GM21447 (cell line): ENCODE data around the gene ZDHHC22.

ENCODE experiments used
- ATAC-seq: cut with Tn5 transposase; IDR thresholded peaks from one replicate; pipeline ENCODE4 v1.9.1; 2021; ENCODE audit not compliant: unreplicated experiment

The ZDHHC22 gene

DNA sequence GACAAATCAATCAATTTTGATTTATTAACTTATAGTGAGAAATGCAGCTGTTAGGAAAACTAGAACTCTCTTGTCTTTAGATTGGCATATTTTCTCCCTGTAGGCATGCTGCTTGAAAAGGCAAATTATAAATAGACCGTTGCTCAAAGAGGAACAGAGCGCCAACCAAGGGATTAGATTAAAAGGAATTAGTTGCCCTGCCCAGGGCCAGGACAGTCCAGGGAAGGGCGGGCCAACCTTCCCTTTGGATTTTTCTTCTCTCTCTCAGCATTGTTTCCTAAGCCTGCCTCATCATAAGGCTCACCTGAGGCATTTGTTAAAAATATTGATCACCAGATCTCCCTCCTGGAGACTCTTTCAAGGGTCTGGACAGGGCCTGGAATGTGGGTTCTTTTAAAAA, 34.9 kb downstream of the ZDHHC22 start:
- ATAC-seq, result no peak

DNA sequence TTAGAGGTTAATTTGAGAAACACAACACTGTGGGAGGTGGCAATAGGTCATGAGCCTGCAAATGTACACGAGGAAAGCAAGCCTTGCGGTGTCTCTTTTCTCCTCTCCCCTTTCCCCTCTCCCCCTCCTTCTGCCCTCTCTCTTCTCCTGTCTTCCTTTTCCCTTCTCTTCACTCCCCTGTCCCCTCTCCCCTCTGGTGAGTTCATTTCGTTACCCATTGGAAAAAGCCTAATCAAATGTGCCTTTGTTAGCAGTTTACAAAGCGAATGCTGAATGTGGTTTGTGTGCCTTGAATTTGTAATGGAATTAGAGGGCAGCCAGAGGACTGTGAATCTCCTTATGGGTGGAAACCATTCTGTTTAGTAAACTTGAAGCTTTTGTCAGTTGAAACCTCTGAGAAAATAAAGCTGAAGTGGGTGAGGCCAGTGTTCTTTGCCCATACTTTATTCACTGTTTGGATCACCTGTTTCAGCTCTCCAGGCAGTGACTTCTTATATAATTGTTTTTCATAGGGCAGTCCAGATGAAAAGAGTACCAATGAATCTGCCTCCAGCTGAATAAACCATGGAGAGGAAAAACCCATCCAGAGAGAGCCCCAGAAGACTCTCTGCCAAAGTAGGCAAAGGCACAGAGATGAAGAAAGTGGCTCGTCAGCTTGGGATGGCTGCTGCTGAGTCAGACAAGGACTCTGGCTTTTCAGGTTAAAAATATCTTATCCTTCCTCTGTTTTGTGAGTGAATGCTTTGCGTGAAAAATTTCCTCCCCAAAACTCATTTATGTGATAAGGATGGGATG, 36.2 kb downstream of the ZDHHC22 start:
- no peak for ATAC-seq

DNA sequence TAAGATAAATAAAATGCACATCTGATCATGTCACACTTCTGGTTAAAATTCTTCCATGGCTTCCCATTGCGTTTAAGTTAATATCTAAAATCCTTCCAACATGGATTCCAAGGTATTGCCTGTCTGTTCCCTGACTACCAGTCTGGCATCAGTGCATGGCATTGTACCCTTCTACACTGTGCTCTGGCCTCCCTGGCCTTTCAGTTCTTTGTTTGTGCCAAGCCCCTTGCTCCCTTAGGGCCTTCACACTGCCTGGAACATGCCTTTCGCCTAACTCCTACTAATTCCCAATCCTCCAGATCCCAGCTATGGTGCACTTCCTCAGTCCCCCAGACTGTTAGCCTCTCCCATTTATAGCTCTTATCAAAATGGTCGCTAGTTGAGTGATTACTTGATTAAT, 37.2 kb downstream of the ZDHHC22 start:
- ATAC-seq, result no peak

DNA sequence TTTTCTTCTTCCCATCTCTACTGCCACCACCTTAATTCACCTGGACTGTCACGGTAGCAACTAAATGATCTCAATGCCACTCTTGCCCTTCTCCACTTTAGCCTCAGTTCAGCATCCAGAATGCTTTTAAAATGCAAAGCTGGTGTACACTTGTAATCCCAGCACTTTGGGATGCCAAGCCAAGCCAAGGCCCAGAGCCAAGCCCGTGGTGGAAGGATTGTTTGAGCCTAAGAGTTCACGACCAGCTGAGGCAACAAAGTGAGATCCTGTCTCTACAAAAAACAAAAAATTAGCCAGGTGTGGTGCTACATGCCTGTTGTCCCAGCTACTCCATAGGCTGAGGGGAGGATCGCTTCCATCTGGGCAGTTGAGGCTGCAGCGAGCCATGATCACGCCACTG, 37.6 kb downstream of the ZDHHC22 start:
- ATAC-seq, result no peak

DNA sequence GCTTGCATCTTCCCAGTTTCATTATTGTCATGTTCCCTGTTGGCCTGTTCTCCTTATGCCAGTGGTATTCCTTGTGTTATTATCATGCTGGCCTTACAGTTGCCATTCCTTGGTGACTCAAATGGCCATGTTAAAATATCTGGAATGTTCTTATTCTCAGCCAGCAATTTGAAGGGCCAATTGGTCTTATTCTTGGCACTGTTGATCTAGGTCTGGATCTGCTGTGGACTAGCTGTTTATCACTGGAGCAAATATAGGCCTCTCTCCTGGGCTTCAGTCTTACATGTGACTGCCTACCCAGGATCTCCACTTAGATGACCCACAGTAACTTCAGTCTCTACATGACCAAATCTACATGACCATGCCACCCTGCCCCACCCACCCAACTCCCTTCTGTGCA, 38.1 kb downstream of the ZDHHC22 start:
- ATAC-seq, result no peak

DNA sequence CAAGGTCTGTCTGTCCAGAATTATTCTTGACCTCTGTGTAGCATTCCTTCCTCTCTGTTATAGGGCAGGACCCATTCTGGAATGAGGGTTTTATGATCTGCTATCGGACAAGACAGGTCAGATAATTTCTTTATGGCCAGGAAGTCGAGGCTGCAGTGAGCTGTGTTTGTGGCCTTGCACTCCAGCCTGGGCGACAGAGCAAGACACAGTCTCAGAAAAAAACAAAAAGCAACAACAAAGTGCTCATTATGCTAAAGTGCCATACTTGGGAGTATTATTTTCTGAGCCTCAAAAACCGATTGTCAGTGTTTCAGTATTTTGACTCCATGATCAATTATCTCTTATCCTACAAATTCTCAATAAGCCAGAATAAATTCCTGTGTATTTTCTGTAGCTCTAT, 39.4 kb downstream of the ZDHHC22 start:
- no peak for ATAC-seq

DNA sequence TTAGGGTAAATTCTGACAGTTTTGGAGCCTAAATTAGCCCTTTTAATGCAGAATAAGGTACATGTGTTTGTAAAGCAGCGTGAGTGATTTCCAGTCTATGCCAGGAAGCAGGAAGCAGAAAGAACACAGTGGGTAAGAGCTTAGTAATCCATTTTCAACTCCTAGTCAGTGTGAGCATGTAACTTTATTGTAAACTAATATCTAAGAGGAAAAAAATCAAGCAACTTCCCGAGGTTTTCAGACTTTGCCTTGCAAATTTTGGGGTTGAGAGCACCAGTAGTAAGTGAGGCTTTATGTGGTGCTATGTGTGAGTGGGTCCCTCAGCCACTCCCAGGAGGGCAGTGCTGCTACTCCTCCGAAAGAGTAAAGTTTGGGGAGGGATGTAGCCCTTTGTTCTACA, 40.6 kb downstream of the ZDHHC22 start:
- ATAC-seq, result no peak

DNA sequence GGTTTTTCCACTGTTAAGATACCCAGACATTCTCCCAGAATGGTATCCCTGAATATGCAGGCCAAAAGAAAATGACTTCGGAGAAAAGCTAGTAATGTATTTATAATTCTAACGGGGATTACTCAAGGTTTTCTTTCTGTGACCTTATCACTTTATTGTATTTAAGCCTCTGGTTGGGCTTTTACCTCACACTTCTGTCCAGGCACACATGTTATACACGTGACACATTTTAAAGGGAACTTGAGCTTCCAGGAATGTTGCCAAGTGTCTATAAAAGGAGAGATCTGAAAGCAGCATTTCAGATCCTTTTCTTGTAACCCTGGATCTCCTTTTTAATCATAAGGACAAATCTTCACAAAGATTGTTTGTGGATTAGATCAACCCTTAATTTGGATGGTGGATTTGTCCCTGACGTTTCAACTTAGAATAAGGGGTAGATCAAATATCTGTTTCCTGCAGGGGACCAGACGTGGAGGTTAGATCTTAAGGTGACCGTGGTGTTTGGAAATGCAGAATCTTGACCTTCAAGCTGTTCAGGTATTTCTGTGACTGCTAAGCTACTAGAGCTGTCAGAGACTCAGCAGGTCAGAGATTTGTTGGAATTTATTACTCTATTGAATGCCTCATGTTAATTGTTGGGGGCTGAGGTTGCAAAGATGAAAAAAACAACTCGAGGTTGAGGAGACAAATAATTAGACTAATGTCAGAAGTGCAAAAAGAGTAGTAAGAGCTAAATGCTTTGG, 42.0 kb downstream of the ZDHHC22 start:
- no peak for ATAC-seq

DNA sequence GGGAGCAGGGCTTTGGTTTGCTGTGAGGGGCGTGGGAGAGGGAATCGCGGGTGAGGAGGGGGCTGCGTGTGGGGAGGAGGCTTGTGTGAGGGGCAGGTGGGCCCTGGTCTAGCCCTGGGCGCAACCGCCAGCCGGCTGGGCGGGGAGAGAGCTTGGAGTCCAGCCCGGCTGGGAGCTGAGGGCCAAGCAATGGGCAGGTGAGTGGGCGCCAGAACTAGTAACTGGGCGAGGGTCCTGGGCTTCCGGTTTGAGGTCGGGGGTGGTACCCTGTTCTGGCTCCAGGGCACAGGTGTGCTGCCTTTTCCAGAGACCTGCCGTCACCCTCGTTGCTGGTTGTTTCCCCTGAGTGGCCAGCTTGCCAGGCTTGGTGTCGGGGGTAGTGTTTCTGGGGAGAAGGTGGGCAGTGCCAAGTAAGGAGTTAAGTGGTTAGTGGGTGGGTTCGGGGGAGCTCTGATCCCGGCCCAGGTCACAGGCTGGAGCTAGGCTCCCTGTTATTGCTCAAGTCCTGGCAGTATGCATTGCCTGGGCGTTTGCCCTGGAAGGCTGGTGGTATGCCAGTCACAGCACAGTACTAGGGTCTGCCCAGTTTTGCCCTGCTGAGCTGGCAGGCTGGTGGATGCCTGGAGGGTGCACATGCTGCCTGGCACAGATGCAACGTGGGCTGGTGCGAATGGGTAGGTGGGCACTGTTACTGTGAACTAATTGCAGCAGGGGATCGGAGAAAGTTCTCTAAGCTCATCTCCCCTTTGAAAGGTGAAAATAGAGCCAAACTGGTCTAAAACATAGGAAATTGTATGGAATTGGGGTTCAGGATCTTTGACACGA, 42.9 kb downstream of the ZDHHC22 start:
- no peak for ATAC-seq

DNA sequence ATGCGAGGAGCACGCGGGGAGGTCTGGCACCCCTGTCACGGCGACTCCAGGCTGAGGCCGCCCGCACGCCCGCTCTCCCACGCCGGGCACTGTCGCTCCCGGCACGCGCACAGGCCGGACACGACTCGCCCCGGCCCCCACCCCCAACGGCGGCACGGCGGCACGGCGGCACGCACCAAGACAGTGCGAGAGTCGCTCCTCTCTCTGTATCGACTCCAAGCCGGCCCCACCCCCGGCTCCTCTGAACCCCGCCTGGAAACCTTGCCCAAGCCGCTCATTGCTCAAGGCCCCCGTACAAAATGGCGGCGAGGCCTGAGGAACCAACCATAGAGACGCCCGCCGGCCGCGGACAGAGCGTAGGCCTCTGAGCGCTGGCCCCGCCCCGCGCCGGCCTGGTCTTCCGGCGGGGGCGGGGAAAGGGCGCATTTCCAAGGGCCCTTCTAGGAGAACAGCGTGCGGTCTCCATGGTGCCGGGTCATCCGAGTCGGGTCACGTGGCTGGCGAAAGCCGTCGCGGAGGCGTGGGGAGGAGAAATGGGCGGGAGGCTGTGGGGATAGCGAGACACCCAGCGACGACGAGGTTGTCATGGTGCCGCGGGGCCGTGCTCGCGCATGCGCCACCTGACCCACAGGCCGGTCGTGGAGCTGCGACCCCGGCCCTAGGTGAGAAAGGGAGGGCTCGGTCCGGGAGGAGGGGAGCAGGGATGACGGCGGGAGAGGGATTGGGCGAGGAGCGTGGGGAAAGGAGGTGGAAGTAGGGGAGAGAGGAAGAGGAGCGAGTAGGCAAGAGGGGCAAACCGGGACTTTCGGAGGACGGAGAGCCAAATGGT, 43.7 kb downstream of the ZDHHC22 start, which contains the start of gene CIPC:
TSS of gene CIPC (plus strand) at position 559 of the 829 bp plus-strand sequence. CDS start 7,451 bp downstream, outside the sequence.
- ATAC-seq, result peak; percentile 87

DNA sequence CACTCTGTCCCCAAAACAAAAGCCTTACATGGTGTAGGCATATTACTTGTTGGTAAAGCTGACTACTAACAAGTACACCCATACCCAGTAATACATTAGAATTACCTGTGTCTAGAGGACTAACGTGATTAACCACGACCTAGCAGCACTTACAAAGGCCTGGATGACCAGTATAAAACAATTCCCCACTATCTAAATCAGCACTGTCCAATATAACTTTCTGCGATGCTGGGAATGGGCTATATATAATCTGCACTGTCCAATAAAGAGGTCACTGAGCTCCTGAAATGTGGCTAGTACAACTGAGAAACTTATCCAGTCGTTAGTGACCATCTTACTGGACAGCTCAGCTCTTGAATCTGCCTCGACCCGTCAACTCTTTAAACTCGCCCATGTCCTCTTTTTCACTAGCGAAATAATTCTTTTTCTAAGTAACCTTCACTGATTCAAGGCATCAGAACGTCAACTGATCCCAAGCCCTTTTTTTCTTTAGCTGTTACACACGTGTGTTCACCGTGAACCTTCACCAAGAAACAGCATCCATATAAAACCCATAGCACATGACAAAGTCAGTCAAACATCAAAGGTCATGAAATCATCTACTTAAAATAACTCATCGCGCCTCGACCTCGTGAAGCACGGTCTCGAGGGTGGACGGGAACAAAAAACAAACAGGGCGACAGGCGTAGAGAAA, 44.4 kb downstream of the ZDHHC22 start:
- ATAC-seq, result no peak

DNA sequence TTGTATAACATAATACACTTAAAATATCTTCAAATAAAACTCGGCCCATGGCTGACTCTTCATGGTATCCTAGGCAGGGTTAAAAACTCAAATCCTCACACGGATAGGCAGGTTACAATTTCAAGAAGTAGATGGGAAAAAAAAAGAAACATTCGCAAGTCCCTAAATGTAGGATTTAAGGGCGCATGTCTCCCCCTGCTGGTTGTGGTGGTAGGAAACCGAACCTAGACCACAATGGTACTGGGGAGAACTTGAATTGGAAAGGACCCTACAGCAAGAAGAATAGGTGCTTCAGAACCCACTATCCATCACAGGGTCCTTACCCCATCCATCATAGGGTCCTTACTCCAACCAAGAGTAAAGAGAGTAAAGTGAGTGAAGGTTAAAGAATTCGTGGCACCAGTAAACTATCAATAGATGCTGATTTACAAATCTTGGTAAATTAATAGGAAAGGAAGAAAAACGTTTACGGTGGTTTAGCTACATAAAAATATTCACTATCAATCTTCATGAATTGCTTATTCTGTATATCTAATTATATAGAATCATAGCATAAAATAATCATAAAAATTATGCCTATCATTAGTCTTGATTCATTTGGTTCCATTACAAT, 46.8 kb downstream of the ZDHHC22 start:
- ATAC-seq, result no peak

DNA sequence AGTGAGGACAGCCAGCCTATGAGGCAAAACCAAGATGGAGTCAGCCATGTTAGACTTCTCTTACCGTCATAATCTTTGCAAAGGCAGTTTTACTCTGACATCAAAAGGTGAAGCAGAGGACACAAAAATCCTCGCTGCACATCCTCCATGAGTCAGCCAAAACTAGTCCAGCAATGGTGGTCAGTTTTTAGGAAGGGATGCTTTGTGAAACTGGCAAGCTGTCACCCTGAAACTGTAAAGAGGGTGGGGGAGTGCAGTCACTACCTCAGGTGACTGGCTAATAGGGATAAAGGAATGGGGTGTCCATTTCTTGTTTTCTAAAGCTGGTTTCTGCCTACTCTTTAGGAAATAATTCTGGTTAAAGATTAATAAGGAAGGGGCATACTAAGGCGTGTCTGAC, 48.9 kb downstream of the ZDHHC22 start:
- no peak for ATAC-seq

DNA sequence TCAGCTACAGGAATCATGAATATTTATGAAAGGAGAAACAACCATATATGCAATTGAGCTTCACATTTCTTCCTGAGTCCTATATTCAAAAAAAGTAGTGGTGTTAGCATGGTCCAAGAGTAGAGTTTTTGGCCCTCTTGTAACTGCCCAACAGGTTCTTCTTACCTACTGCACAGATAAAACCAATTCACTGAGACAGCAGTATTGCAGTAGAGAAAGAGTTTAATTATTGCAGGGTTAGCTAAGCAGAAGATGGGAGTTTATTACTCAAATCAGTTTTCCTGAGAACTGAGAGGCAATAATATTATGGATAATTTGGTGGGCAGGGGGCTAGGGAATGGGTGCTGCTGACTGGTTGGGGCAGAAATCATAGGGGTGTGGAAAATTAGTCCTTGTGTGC, 50.1 kb downstream of the ZDHHC22 start:
- no peak for ATAC-seq

DNA sequence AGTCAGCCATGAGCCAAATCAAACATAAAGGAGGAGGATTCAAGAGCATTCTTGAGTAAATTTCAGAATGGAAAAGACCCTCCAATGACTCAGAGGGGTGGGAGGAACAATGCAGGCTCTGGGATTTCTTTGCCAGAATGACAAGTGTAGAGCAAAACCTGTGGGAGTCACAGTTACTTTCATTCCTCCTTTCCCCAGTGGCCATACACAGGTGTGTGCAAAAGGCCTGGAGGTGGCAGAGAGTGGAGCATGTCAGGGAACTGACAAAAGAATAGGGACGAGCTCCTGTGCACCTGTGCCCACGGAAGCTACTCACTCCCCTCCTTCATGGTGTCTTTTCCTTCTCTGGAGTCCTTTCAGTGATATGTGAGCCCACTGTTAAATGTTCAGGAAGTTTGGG, 52.9 kb downstream of the ZDHHC22 start:
- no peak for ATAC-seq

DNA sequence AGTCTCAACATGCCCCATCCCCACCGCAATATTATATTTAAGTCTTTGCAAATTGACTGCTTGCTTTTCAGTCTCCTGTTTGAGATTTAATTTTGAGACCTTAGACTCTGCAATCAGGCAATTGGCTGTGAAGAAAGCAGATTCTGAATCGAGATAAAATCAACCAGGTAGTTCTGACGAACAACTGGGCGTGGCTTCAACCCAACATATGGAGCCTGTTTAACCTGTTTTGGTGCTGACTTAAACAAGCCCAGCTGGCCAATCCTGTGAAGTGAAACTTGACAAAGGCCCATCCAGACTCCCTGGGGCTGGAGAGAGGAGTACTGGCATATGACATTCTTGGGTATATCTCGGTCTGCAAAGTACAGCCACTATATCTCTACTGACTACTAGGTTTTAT, 53.4 kb downstream of the ZDHHC22 start:
- no peak for ATAC-seq

DNA sequence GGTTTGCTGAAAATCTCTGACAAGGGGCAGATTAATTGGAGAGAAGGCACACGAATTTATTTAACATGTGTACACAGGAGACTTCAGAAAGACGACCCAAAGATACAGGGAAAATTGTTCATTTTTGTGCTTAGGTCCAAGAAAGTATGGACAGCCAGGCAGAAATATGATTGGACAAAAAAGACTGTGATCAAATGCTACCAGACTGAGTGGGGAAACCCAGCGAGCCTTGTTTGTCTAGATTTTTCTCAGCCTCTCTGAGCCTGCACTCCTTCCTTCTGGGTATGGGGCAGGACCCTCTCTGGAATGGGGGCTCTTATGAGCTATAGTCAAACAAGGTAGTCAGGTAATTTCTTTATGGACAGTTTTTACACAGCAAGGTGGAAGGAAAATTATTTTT, 54.0 kb downstream of the ZDHHC22 start:
- ATAC-seq, result no peak

DNA sequence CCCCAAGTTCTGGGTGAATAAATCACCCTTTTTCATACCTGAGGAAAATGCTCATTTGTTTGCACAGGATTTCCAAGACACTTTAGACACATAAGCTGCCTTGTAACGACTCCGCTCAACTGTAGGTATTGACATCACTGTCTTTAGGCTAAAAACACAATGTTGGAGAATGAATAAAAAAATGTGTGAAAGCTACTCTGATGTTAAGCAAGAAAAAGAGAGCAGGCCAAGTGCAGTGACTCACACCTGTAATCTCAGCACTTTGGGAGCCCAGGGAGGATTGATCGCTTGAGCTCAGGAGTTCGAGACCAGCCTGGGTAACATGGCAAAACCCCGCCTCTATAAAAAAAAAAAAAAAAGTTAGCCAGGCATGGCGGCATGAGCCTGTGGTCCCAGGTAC, 54.6 kb downstream of the ZDHHC22 start:
- ATAC-seq, result no peak

DNA sequence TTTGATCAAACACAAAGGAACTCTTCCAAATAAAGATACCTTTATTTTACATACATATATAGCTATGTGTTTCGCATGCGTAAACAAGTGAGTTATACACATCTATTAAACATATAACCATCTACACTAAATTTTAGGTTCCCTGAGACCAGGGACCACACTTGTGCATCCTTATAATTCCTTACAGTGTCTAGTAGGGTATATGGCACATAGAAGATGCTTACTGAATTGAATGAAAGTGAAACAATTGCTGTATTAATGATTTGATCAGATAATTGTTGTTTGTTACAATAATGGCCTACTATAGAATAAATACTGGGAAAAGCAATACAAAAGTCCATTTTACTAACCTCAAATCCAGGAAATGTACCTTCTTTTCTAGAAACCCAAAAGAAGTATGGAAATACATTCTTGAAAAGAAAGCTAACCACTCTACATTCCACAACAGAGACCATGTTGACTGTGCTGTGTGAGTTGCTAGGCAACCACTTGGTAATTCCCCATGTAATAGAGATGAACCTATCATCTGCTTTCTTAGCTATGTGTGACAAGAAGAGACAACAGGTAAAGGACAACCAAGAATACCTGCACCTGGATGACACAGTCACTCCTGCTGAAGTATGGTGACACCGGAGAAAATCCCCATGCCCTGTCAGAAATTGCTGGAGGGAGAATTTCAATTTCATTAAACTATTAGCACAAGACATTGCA, 55.4 kb downstream of the ZDHHC22 start:
- no peak for ATAC-seq
